ENCODE measurements around the gene CALCOCO1. TPM values are rescaled to one million over a fixed set of nuclear protein-coding genes. Genes with fewer than 3 reads are reported as not detected.

CALCOCO1 gene
- total and polyA plus RNA-seq, 9 of the 15 experiments (the other 6 are each of a cell fraction or from before 2014, with no cell fraction given): 1.9 to 31.8 (median 11.0) TPM

DNA sequence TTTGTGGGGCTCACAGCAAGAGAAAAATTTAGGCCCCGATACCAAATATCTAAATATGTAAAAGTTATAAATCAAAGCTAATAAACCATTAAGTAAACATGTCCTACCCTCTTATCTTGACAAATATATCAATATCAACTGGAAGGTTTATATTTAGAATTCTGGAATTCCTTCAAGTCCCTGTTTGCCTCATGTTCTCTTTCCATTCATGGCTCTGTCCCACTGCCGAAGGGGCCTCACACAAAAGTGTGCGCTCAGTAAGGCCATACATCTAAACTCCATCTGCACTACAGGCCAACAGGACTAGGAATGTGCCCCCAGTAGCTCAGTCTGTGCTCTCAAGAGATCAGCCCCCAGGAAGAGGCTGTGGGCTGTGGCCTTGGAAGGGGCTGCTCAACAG lies 40.8 kb downstream of the CALCOCO1 start:
- BruUV-seq (replicated peaks): no TSS peak

More for the DNA sequence above, 40.8 kb downstream of the CALCOCO1 start:
- Histone ChIP-seq H3K9ac (ENCODE audit: insufficient read depth in 1 of 2, low read depth in 2 of 2, low read length in 2 of 2) (no peak overlapping the region; a peak in 1 of 4 replicates), H4K20me1 (replicated peaks; ENCODE audit: control insufficient read depth, insufficient read depth, low read length) (no peaks in the 10 kb centered on the region), H3K9me3 (replicated peaks; ENCODE audit: control insufficient read depth, insufficient read depth, low read depth, low read length) (no peaks in the 10 kb centered on the region), H2AFZ (ENCODE audit: low read depth, low read length) (no peak overlapping the region), H3K27me3 (ENCODE audit: control insufficient read depth in 2 of 2, insufficient read depth in 2 of 2, low read length in 2 of 2) (peaks cover 3 to 6% of the 10 kb centered on the region in 2 experiments; a peak in 2 of 5 replicates), H3K4me1 (replicated peaks in 1 of 2; ENCODE audit: control insufficient read depth in 2 of 2, insufficient read depth in 2 of 2, low read length in 2 of 2) (no peaks in the 10 kb centered on the region; a peak in 1 of 5 replicates), H3K9me1 (ENCODE audit: control insufficient read depth, insufficient read depth, low read length) (no peaks in the 10 kb centered on the region), H3K4me3 (no peak overlapping the region), H3K36me3 (ENCODE audit: control insufficient read depth, insufficient read depth, low read length) (no peaks in the 10 kb centered on the region), H3K79me2 (ENCODE audit: control insufficient read depth, insufficient read depth, low read length) (no peaks in the 10 kb centered on the region), H3K4me2 (ENCODE audit: insufficient read depth, low read length) (no peak overlapping the region), H3K27ac (ENCODE audit: extremely low read depth, low read depth, low read length) (no peak overlapping the region)
- DNase-seq (ENCODE audit: extremely low read depth in 1 of 4, low spot score in 3 of 4) (no peak), ATAC-seq (no peak), FAIRE-seq (no peak)
- in situ Hi-C loops (cut with MboI) (no loop called here), intact Hi-C loops (cut with micrococcal nuclease) (no loop called here)
- ChIA-PET CTCF (ENCODE audit: low intra/inter-chr PET ratio) (no interaction called here), POLR2A (interaction anchor here (0.6 to 2.7 kb wide), 5 partner anchors 9 to 245 kb away, joined by 3 to 15 read pairs (median 3); partner anchors contain the start of genes ATP5MC2 and TARBP2)
- TF ChIP-seq, protein P1, sequence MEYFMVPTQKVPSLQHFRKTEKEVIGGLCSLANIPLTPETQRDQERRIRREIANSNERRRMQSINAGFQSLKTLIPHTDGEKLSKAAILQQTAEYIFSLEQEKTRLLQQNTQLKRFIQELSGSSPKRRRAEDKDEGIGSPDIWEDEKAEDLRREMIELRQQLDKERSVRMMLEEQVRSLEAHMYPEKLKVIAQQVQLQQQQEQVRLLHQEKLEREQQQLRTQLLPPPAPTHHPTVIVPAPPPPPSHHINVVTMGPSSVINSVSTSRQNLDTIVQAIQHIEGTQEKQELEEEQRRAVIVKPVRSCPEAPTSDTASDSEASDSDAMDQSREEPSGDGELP (CRISPR knock-in tag; IDR thresholded peaks at IDR 0.05; ENCODE audit: borderline replicate concordance): no peak
- no peak for TF ChIP-seq ZNF644 (tag; IDR thresholded peaks at IDR 0.05; ENCODE audit: low read depth)
- TF ChIP-seq EWSR1 (IDR thresholded peaks at IDR 0.05; ENCODE audit: borderline replicate concordance, low read depth, partially characterized antibody): no peak
- no peak for TF ChIP-seq HDGF (IDR thresholded peaks at IDR 0.05)
- TF ChIP-seq, protein P2, sequence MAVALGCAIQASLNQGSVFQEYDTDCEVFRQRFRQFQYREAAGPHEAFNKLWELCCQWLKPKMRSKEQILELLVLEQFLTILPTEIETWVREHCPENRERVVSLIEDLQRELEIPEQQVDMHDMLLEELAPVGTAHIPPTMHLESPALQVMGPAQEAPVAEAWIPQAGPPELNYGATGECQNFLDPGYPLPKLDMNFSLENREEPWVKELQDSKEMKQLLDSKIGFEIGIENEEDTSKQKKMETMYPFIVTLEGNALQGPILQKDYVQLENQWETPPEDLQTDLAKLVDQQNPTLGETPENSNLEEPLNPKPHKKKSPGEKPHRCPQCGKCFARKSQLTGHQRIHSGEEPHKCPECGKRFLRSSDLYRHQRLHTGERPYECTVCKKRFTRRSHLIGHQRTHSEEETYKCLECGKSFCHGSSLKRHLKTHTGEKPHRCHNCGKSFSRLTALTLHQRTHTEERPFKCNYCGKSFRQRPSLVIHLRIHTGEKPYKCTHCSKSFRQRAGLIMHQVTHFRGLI (CRISPR knock-in tag; IDR thresholded peaks at IDR 0.05): no peak
- no peak for TF ChIP-seq MYC (IDR thresholded peaks at IDR 0.05; ENCODE audit: low read depth, low read length)
- no peak for TF ChIP-seq MYC (CRISPR knock-in tag; IDR thresholded peaks at IDR 0.05; ENCODE audit: borderline replicate concordance, low read depth)
- 52% methylated on average over 3 of the region's 3 CpGs for WGBS (ENCODE audit: insufficient coverage, low coverage, missing lambda C conversion rate)
